GM10847 (cell line): ENCODE results near the gene PRTFDC1.

ENCODE experiments used
- POLR2A ChIP-seq: IDR thresholded peaks from 2 replicates; pipeline ENCODE4 v1.6.1; 2011; ENCODE audit not compliant: insufficient read length; ENCODE audit errors: extremely low read depth

Gene PRTFDC1

DNA sequence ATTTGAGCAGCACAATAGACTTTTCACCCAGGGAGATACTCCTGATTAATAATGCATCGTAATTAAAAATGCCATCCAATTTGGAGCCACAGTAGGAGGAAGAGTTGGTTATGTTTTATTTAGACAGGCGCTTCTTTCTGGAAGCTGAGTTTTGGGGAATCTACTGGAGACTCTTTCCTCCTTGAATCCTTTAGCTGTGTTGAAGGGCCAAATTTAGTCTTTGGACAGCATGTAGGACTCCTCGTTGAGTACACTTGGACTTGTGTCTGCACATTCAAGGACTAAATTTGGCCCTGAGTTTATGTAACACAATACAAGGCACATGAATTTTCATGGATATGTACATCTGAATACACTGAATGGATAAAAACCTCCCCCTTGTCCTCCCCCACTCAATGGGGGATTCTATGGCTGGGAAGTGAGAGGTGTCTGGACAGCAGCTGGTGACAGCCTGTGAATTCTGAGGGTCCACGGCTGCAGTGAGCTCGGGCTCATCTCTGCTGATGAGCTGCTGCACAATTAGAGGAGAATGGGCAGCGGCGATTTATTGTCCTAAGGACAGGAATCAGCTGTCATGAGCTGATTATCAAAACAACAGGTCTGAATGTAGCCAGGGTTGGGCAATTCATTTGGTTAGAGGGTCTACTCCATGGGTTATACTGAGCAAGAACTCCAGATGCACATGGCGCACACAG lies 95.2 kb downstream of the PRTFDC1 start:
- no peak for TF ChIP-seq POLR2A

DNA sequence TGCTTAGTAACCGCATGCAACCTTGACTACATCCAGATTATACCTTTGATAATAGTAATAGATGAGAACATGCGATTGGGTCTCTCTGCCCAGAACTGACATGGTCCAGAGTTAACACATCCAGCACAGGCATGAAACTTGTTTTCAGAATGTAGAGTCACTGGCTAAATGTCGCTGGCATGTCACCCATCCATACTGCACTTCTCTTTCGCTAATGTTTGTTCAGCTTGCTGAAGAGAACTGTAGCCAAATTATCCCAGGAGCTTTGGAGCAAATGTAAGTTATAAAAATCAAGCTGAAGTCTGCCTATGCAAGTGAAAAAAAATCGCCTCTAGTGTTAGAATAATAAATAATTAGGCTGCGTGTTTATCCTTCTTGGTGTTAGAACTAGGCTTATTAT lies 98.2 kb downstream of the PRTFDC1 start:
- TF ChIP-seq POLR2A: no peak

DNA sequence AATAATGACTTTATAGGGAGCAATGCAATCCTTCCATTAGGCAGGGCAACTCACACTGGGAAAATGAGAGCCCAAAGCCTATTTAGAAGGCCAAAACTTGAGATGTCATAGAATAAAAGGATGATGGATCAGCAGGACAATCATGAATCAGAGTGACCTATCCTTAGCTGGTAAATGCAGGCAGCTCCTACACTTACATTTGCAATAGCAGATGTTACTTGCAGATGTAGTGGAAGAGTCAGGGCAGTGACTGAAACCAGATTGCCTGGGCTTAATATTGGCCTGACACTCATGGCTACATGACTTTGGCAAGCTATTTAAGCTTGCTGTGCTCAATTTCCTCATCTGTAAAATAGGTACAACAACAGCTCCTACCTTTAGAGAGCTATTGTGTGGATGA lies 98.7 kb downstream of the PRTFDC1 start:
- TF ChIP-seq POLR2A: no peak

DNA sequence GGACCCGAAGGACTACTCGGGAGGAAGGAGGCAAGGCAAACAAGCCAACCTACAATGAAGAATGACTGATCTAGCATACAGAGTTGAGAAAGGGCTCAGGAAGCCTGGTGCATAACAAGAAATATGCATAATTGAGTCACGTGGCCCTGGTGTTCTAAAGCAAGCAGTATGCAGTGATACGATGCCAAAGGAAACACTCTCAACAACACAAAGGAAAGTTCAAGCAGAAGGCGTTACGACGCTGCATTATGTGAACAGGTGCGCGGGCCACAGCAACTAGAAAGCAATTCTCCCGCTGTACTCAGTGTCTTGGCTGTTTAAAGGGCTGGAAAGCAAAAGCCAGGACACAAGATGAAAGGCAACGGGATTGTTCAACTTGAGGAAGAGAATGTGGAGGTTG lies 100.8 kb downstream of the PRTFDC1 start:
- no peak for TF ChIP-seq POLR2A

DNA sequence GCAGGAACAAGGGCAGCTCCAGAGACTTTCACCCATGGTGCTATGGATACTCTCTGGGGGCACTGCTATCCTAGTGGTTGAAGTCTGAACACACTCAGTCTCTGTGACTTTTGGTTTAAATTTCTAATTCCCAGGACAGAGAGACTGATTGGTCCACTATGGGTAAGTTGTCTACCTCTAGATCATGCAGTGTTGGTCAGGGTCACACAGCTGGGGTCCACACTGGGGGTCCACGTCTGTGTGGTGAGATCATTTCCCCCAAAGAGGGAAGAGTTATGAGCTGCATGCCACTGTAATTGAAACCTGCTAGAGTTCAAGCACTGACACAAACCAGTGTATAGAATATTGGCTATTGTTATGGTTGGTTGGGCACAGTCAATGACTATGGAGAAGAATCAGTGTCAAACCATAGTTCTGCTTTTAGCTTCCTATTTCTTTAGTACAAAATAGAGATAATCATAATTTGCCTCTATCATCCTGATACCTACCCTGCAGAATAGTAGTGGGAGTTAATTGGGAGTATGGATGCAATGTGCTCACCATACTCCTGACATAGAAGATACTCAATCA lies 101.6 kb downstream of the PRTFDC1 start:
- no peak for TF ChIP-seq POLR2A

DNA sequence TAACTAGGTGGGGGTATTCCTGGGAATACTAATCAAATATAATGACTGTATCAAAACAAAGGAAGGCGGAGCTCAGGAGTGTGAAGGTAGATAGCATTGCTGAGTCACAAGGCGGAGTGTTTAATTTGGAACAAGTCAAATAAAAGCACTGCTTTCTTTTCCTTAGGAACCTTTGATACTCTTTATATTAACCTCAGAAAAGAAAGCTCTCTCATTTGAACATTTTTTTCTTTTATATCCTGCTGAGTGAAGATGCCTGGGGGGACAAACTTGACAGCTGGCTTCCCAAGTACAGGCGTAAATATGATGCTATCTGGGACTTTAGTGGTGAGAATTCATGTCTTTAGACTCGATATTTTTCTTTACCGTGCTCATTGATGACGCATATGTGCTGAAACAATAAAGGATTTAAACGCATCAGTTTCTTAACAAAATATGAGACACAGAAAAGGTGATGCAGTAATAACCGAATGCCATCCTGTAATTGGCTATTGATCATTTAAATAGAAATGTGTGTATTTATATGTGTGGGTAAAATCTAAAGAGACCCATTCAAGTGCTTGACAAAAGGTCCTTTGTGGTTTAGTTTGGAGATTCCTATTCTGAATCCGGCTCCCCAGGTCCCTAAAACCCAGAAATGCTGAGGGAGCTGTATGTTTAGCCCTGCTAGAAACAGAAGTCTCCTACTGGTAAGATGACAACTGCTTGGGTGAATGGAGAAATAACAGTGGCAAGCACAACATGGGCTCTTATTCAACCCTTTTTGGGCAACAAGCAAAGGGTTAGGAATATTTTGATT lies 102.7 kb downstream of the PRTFDC1 start:
- no peak for TF ChIP-seq POLR2A

DNA sequence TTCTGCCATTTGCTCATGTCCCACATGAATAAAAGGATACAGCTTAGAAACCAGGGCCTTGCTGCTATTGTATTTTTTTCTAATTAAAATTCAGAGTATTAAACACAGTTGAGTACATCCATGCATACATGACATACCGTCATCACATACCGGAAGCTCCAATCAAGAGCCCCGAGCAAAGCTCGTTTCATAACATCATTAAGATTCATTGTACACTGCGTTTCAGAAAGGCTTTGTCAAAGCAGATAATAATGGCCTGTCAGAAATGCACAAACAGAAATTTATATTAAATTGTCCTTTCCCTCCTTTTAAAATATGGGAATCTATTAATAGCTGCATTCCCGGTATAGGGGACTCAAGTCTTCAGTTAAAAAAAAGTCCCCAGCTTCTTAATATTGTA lies 103.4 kb downstream of the PRTFDC1 start:
- TF ChIP-seq POLR2A: no peak

DNA sequence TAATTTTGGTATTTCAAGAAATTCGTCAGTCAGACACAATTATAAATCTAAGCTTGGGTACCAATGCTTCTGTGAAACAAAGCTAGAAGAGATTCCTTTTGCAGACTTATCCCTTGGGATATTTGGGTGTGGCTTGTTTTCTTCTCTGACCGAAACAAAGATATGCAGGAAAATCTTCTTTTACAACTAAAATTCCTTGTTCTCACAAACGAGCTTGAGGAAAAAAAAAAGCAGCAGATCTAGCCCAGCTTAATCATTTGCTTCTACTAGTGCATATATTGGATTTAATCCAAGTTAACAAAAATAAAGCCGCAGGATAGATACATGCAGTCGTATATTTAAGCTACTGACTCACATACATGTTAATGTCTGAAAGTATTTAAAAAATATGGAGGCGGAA lies 104.2 kb downstream of the PRTFDC1 start:
- TF ChIP-seq POLR2A: no peak

DNA sequence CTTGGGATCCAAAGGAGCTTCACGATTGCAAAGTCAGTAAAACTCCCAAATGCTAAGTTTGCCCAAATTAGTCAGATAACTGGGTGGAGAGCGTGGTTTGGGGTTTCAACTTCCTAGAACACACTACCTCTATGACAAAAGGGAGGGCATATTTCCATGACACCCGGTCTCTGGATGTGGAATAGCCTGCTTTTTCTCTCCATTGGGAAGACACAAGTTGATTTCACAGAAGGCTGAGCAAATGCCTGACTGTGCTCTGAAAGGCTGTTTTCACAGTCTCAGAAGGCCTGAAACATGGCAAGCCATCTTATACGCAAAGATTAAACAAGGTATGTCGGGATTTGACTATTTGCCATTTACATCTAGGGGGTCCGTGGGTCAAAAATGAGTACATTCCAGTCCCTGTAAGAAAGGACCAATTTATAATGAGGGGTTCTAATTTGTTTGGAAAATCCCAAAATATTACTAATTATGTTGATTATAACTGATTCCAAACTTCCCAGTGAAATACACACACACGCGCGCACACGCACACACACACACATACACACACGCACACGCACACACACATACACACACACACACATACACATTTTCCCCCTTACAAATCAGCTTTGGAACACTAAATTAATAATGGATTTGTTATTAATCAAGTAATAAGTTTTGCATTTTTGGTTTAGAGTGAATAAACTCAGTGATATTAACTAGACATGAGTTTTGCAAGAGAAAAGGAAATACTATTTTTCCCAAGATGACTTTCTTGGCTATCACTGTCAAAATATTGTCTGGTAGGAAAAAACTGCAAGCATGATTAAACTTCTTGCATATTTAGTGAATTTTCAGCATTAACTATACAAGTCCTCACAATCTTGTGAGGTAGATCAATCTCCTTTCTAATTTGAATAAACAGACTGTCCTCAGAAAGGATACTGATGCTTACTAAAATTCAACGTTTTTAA lies 105.0 kb downstream of the PRTFDC1 start:
- TF ChIP-seq POLR2A: no peak

DNA sequence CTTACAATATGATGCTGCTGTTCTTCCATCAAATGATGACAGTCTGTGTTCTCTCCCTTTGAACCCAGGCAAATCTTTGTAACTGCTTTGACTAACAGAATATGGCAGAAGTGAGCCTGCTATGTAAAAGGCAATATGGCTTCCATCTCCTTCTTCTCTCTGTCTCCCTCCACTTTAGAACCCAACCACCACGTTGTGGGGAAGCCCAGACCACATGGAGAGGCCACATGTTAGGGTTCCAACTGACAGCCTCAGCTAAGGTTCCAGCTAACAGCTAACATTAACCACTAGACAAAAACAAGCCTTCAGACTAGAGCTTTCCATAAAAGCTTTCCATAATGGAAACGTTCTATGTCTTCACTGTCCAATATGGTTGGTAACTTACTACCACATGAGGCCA lies 107.7 kb downstream of the PRTFDC1 start:
- TF ChIP-seq POLR2A: no peak

DNA sequence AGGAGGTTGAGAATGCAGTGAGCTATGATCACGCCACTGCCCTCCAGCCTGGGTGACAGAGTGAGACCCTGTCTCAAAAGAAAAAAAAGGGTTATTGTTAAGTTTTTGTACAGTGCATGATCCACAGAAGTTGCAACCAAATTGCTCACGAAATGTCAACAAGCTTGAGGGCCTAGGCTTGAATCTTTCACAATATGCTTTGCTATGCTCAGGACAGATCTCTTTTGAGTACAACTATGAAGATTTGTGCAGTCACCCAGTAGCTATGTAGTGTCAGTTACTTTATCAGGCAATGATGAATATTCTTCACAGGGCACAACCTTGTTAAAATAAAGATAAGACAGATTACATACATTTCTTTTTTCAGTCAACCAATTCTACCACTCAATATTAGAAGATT lies 109.2 kb downstream of the PRTFDC1 start:
- no peak for TF ChIP-seq POLR2A

DNA sequence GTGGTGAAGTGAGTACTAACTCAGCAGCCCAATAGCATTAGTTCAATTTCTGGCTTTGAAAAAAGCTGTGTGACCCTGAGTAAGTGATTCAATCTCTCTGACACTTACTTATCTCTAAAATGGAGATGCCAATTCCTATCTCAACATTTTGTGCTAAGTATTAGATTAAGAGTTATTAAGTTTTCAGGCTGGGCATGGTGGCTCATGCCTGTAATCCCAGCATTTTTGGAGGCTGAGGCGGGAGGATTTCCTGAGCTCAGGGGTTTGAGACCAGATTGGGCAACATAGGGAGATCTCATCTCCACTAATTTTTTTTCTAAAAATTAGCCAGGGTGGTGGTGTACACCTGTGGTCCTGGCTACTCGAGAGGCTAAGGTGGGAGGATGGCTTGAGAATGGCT lies 109.5 kb downstream of the PRTFDC1 start:
- TF ChIP-seq POLR2A: no peak

DNA sequence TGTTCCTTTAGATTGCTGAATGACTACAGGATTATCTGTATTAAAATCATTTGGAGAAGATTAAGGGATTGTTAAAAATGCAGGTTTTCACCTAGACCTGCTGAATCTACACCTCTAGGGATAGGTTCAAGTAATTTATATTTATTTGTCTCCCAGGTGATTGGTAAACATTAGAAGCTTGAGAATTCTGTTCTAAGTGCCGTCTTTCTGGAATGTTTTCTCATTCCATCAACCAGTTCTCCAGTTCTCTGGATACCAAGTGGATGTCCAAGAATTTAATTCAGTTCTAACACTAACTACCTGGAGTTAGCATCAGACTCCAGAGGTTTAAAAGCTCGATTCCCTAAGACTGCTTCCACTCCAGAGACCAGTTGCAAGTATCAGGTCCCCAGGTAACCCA lies 110.9 kb downstream of the PRTFDC1 start:
- no peak for TF ChIP-seq POLR2A

DNA sequence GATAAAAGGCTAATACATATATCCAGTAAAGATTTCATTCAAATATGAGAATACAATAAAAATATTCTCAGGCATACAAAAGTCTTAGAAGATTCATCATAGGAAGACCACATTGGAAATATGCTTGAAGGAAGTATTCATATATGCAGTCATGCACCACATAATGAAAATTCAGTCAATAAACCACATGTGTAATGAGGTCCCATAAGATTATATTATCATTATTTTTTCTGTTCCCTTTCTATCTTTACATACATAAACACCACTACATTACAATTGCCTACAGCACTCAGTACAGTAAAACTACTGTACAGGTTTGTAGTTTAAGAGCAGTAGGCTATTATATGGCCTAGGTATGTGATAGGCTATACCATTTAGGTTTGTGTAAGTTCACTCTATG lies 111.6 kb downstream of the PRTFDC1 start:
- TF ChIP-seq POLR2A: no peak

DNA sequence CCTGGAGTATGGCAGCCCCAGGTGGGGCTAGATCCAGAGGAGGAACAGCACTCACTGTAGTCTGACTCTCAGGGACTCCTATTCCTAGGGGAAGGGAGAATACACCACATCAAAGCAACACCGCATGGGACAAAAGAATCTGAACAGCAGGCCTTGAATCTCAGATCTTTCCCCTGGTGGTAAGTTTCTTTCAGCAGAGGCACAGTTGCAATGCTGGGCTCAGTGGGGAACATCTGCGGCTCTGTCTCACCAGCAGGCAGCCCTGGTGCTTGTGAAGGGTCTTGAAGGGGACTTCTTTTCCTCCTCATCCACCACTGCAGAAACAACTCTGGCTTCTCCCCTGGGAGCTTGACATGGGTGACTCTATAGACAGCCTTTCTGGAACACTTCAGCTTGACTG lies 117.5 kb downstream of the PRTFDC1 start:
- no peak for TF ChIP-seq POLR2A
